Esophagus (tissue), 2 donors: ENCODE data around the gene TACC3. TPM values are rescaled to one million over a fixed set of nuclear protein-coding genes. Genes with fewer than 3 reads are reported as not detected.

Experiments used
- H3K27ac ChIP-seq, 2 donors: one replicate each; pipeline ENCODE4 v1.5.1; 2013; ENCODE audit warnings: low read depth in 2 of 2, mild to moderate bottlenecking in 2 of 2, inconsistent platforms in 1 of 2, low read length in 1 of 2, moderate library complexity in 1 of 2
- H3K27me3 ChIP-seq, 2 donors: one replicate each; pipeline ENCODE4 v1.6.1; 2013; ENCODE audit warnings: low read length in 2 of 2, control low read depth in 1 of 2, mild to moderate bottlenecking in 1 of 2; ENCODE audit not compliant: insufficient read depth in 2 of 2, control insufficient read depth in 1 of 2
- H3K36me3 ChIP-seq, 2 donors: one replicate each; pipeline ENCODE4 v1.6.1; 2013; ENCODE audit warnings: low read length in 1 of 2; ENCODE audit not compliant: control insufficient read depth in 2 of 2, insufficient read depth in 2 of 2
- H3K4me1 ChIP-seq, 2 donors: one replicate each; pipeline ENCODE4 v1.6.1; 2013; ENCODE audit warnings: low read length in 1 of 2; ENCODE audit not compliant: control insufficient read depth in 2 of 2, insufficient read depth in 2 of 2
- H3K4me3 ChIP-seq, 2 donors: one replicate each; pipeline ENCODE4 v1.5.1; 2013; ENCODE audit warnings: low read length in 2 of 2, mild to moderate bottlenecking in 2 of 2, low read depth in 1 of 2, moderate library complexity in 1 of 2
- H3K9me3 ChIP-seq, 2 donors: one replicate each; pipeline ENCODE4 v1.6.1; 2013; ENCODE audit warnings: mild to moderate bottlenecking in 2 of 2, low read depth in 1 of 2, low read length in 1 of 2, moderate library complexity in 1 of 2; ENCODE audit not compliant: control insufficient read depth in 2 of 2, insufficient read depth in 1 of 2
- WGBS, 2 donors: extraction: QIAGEN DNeasy Blood & Tissue Kit; methylation state at CpG; one replicate each; pipeline ENCODE4 v1.1.7; 2013; 5-methylcytosine and 5-hydroxymethylcytosine counted together
- polyA plus RNA-seq, 2 donors: library from polyadenylated mRNA; stranded (reverse); fragments of 200-250 nt; gene quantifications; one replicate each; pipeline ENCODE4 v1.2.3, GENCODE V29; 2013
- donor health status: healthy with polysubstance abuse.
- donor health status: Bipolar disorder and iron deficiency.

The TACC3 gene
- polyA plus RNA-seq, 2 donors, result 22.5 to 25.7 TPM

- no peaks in the 10 kb centered on the region for H3K36me3 ChIP-seq
- no peak overlapping the region for H3K4me3 ChIP-seq
- peaks cover 17 to 42% of the 10 kb centered on the region in 2 donors for H3K4me1 ChIP-seq
- H3K27ac ChIP-seq, result peak overlapping the region in 1 of 2 donors; percentile 95
- no peaks in the 10 kb centered on the region for H3K9me3 ChIP-seq
- WGBS, 2 donors, result 76 to 79% methylated on average over 18 of the region's 18 CpGs
- no peaks in the 10 kb centered on the region for H3K27me3 ChIP-seq
Observed at GRCh38 chr4:1750381-1751154, 29.2 kb downstream of the TACC3 start.

- peaks cover 19 to 47% of the 10 kb centered on the region in 2 donors for H3K4me1 ChIP-seq
- no peaks in the 10 kb centered on the region for H3K36me3 ChIP-seq
- H3K27me3 ChIP-seq, result no peaks in the 10 kb centered on the region
- WGBS, 2 donors, result 70 to 75% methylated on average over 31 of the region's 31 CpGs
- H3K4me3 ChIP-seq, result no peak overlapping the region
- peak overlapping the region; percentile 72 to 95 for H3K27ac ChIP-seq
- H3K9me3 ChIP-seq, result no peaks in the 10 kb centered on the region
Observed at GRCh38 chr4:1751155-1751918, 30.0 kb downstream of the TACC3 start.

GRCh38 chr4:1751919-1752283 lies 30.6 kb downstream of the TACC3 start:
- H3K4me1 ChIP-seq, result peaks cover 22 to 47% of the 10 kb centered on the region in 2 donors
- H3K4me3 ChIP-seq, result no peak overlapping the region
- 50 to 53% methylated on average over 8 of the region's 8 CpGs for WGBS, 2 donors
- H3K27me3 ChIP-seq, result no peaks in the 10 kb centered on the region
- H3K9me3 ChIP-seq, result no peaks in the 10 kb centered on the region
- H3K36me3 ChIP-seq, result no peaks in the 10 kb centered on the region
- peak overlapping the region; percentile 72 to 95 for H3K27ac ChIP-seq

- Histone ChIP-seq H3K36me3 (no peaks in the 10 kb centered on the region), H3K9me3 (no peaks in the 10 kb centered on the region), H3K4me3 (no peak overlapping the region), H3K4me1 (peaks cover 22 to 50% of the 10 kb centered on the region in 2 donors), H3K27me3 (no peaks in the 10 kb centered on the region), H3K27ac (peak overlapping the region; percentile 72 to 95)
- WGBS, 2 donors, result 26 to 35% methylated on average over 32 to 35 of the region's 35 CpGs
Observed at GRCh38 chr4:1752284-1753041, 31.1 kb downstream of the TACC3 start.

- H3K36me3 ChIP-seq, result no peaks in the 10 kb centered on the region
- peaks cover 22 to 55% of the 10 kb centered on the region in 2 donors for H3K4me1 ChIP-seq
- H3K9me3 ChIP-seq, result no peaks in the 10 kb centered on the region
- H3K4me3 ChIP-seq, result no peak overlapping the region
- peak overlapping the region; percentile 72 to 95 for H3K27ac ChIP-seq
- WGBS, 2 donors, result 65 to 73% methylated on average over 10 of the region's 10 CpGs
- H3K27me3 ChIP-seq, result no peaks in the 10 kb centered on the region
Observed at GRCh38 chr4:1753294-1753696, 32.0 kb downstream of the TACC3 start.

GRCh38 chr4:1753697-1754311 lies 32.5 kb downstream of the TACC3 start:
- H3K4me1 ChIP-seq, result peaks cover 22 to 57% of the 10 kb centered on the region in 2 donors
- no peaks in the 10 kb centered on the region for H3K36me3 ChIP-seq
- H3K27ac ChIP-seq, result peak overlapping the region; percentile 72 to 95
- no peaks in the 10 kb centered on the region for H3K9me3 ChIP-seq
- WGBS, 2 donors, result 69 to 71% methylated on average over 15 of the region's 15 CpGs
- no peak overlapping the region for H3K4me3 ChIP-seq
- H3K27me3 ChIP-seq, result no peaks in the 10 kb centered on the region

- peak overlapping the region; percentile 72 to 95 for H3K27ac ChIP-seq
Observed at GRCh38 chr4:1754336-1754735, 33.0 kb downstream of the TACC3 start.

GRCh38 chr4:1755297-1755696 lies 34.0 kb downstream of the TACC3 start:
- Histone ChIP-seq H3K36me3 (no peaks in the 10 kb centered on the region), H3K4me1 (peaks cover 22 to 70% of the 10 kb centered on the region in 2 donors), H3K27me3 (no peaks in the 10 kb centered on the region), H3K27ac (peak overlapping the region; percentile 8 to 95), H3K9me3 (no peaks in the 10 kb centered on the region), H3K4me3 (no peak overlapping the region)
- WGBS, 2 donors, result 81 to 82% methylated on average over 13 to 17 of the region's 17 CpGs

More at GRCh38 chr4:1754336-1754735, 33.0 kb downstream of the TACC3 start:
- no peaks in the 10 kb centered on the region for H3K27me3 ChIP-seq
- H3K4me1 ChIP-seq, result peaks cover 22 to 61% of the 10 kb centered on the region in 2 donors
- no peaks in the 10 kb centered on the region for H3K9me3 ChIP-seq
- H3K36me3 ChIP-seq, result no peaks in the 10 kb centered on the region
- no peak overlapping the region for H3K4me3 ChIP-seq
- WGBS, 2 donors, result 58 to 72% methylated on average over 5 of the region's 5 CpGs

GRCh38 chr4:1756079-1756478 lies 34.8 kb downstream of the TACC3 start:
- Histone ChIP-seq H3K27ac (peak overlapping the region in 1 of 2 donors; percentile 95), H3K4me1 (peaks cover 22 to 69% of the 10 kb centered on the region in 2 donors), H3K9me3 (no peaks in the 10 kb centered on the region), H3K27me3 (no peaks in the 10 kb centered on the region), H3K36me3 (no peaks in the 10 kb centered on the region), H3K4me3 (no peak overlapping the region)
- WGBS, 2 donors, result 66 to 73% methylated on average over 18 of the region's 18 CpGs
